ENCODE results near the gene TOX3.

GRCh38 chr16:52411011-52411410 is 135.9 kb downstream of the TOX3 start:
- no peak for TF ChIP-seq EZH2phosphoT487 (IDR thresholded peaks at IDR 0.05)
- TF ChIP-seq CTCF (IDR thresholded peaks at IDR 0.05): no peak

All from neural progenitor cell (in vitro differentiated cells).